Neural cell (in vitro differentiated cells): ENCODE results near the gene RRBP1.

Source experiments
- EP300 ChIP-seq: fragments of 450-650 bp; conservative IDR thresholded peaks from 2 replicates; pipeline ENCODE4 v1.6.1; 2014; ENCODE audit warnings: antibody characterized with exemption, mild to moderate bottlenecking, moderate library complexity; ENCODE audit not compliant: poor library complexity, severe bottlenecking
- RAD21 ChIP-seq: fragments of 450-650 bp; conservative IDR thresholded peaks from 2 replicates; pipeline ENCODE4 v1.6.1; 2014; ENCODE audit warnings: antibody characterized with exemption, mild to moderate bottlenecking, moderate library complexity
- TF ChIP-seq, protein P1 (sequence below): fragments of 450-650 bp; IDR thresholded peaks from 2 replicates; pipeline ENCODE4 v1.5.1; 2014; ENCODE audit warnings: antibody characterized with exemption, mild to moderate bottlenecking, moderate library complexity; ENCODE audit not compliant: poor library complexity, severe bottlenecking
- TF ChIP-seq, protein P2 (sequence below): IDR thresholded peaks from 2 replicates; pipeline ENCODE4 v1.6.1; 2012; ENCODE audit warnings: borderline replicate concordance

DNA sequence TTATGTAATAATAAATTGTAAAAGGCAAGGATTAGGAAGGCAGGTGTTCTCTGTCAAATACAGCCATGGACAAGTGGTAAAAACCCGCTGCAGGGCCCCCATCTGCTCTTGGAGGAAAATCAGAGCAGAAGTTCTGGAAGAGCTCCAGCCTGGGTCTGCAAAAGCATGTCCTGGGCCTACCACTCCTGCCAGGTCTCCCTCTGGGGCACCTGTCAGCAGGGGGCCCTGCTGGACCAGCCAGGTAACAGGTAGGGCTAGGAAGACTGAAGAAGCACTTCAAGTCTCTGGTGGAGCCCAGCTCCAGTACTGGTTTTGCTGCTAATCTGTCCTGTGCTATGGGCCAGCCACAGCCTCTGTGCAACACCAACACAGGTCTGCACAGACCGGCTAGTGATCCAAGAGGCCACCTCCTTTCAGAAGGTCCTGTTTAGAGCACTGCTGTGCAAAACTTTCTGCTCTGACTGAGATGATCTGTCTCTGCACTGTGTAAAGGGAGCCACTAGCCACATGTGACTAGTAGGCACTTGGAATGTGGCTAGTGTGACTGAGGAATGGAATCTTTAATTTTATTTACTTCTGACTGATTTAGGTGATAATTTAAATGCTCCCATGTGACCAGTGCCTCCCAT, 30.2 kb downstream of the RRBP1 start:
- TF ChIP-seq, protein P1, sequence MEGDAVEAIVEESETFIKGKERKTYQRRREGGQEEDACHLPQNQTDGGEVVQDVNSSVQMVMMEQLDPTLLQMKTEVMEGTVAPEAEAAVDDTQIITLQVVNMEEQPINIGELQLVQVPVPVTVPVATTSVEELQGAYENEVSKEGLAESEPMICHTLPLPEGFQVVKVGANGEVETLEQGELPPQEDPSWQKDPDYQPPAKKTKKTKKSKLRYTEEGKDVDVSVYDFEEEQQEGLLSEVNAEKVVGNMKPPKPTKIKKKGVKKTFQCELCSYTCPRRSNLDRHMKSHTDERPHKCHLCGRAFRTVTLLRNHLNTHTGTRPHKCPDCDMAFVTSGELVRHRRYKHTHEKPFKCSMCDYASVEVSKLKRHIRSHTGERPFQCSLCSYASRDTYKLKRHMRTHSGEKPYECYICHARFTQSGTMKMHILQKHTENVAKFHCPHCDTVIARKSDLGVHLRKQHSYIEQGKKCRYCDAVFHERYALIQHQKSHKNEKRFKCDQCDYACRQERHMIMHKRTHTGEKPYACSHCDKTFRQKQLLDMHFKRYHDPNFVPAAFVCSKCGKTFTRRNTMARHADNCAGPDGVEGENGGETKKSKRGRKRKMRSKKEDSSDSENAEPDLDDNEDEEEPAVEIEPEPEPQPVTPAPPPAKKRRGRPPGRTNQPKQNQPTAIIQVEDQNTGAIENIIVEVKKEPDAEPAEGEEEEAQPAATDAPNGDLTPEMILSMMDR: no peak
- TF ChIP-seq, protein P2, sequence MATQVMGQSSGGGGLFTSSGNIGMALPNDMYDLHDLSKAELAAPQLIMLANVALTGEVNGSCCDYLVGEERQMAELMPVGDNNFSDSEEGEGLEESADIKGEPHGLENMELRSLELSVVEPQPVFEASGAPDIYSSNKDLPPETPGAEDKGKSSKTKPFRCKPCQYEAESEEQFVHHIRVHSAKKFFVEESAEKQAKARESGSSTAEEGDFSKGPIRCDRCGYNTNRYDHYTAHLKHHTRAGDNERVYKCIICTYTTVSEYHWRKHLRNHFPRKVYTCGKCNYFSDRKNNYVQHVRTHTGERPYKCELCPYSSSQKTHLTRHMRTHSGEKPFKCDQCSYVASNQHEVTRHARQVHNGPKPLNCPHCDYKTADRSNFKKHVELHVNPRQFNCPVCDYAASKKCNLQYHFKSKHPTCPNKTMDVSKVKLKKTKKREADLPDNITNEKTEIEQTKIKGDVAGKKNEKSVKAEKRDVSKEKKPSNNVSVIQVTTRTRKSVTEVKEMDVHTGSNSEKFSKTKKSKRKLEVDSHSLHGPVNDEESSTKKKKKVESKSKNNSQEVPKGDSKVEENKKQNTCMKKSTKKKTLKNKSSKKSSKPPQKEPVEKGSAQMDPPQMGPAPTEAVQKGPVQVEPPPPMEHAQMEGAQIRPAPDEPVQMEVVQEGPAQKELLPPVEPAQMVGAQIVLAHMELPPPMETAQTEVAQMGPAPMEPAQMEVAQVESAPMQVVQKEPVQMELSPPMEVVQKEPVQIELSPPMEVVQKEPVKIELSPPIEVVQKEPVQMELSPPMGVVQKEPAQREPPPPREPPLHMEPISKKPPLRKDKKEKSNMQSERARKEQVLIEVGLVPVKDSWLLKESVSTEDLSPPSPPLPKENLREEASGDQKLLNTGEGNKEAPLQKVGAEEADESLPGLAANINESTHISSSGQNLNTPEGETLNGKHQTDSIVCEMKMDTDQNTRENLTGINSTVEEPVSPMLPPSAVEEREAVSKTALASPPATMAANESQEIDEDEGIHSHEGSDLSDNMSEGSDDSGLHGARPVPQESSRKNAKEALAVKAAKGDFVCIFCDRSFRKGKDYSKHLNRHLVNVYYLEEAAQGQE: no peak
- TF ChIP-seq RAD21 (no peak), EP300 (no peak)
